B cell (primary cell): ENCODE results near the gene PAX3.

Experiments used
- EZH2 ChIP-seq: IDR thresholded peaks from 2 replicates; pipeline ENCODE4 v1.6.1; 2012; ENCODE audit warnings: borderline replicate concordance, low read depth, mild to moderate bottlenecking, moderate library complexity, low read length; ENCODE audit not compliant: insufficient read depth, poor library complexity, severe bottlenecking
- TF ChIP-seq, protein P1 (sequence below): fragments of 200-600 bp; IDR thresholded peaks from one replicate; pipeline ENCODE4 v1.8.0; 2022; ENCODE audit warnings: antibody characterized with exemption, mild to moderate bottlenecking

DNA sequence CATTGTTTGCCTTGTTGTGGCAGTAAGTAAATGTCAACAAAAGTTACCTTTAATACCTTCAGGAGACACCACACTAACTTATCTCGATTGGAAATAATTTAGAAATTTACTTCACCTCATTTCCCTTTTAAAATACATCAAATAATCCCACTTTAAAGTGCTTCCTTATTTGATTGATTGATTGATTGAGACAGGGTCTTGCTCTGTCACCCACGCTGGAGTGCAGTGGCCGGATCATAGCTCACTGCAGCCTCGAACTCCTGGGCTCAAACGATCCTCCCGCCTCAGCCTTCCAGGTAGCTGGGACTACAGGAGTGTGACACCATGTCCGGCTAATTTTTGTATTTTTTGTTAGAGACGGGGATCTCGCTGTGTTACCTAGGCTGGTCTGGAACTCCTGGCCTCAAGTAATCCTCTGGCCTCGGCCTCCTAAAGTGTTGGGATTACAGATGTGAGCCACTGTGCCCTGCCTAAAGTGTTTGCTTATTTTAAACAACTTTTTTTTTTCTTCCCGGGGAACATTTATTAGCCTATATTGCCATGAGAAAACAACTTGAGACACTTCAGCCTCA, 12.0 kb upstream of the PAX3 start:
- TF ChIP-seq, protein P1, sequence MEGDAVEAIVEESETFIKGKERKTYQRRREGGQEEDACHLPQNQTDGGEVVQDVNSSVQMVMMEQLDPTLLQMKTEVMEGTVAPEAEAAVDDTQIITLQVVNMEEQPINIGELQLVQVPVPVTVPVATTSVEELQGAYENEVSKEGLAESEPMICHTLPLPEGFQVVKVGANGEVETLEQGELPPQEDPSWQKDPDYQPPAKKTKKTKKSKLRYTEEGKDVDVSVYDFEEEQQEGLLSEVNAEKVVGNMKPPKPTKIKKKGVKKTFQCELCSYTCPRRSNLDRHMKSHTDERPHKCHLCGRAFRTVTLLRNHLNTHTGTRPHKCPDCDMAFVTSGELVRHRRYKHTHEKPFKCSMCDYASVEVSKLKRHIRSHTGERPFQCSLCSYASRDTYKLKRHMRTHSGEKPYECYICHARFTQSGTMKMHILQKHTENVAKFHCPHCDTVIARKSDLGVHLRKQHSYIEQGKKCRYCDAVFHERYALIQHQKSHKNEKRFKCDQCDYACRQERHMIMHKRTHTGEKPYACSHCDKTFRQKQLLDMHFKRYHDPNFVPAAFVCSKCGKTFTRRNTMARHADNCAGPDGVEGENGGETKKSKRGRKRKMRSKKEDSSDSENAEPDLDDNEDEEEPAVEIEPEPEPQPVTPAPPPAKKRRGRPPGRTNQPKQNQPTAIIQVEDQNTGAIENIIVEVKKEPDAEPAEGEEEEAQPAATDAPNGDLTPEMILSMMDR, result no peak
- no peak for TF ChIP-seq EZH2
